Memory B cell (primary cell): ENCODE results near the gene IL36G.

Experiments
- ATAC-seq: fragments of 150-1000 bp; cut with Tn5 transposase; 2 replicates; pipeline ENCODE4 v1.10.0; 2021; ENCODE audit warnings: low read depth, mild to moderate bottlenecking, moderate library complexity
- DNase-seq, 2 donors: peaks; one replicate each; pipeline ENCODE4 v3.0.0; 2022; ENCODE audit warnings: low spot score in 2 of 2
- H3K27ac Mint-ChIP-seq: one replicate; pipeline ENCODE4 v1.8.0; 2022; ENCODE audit warnings: mild to moderate bottlenecking, moderate library complexity, mixed read lengths
- H3K27me3 Mint-ChIP-seq: one replicate; pipeline ENCODE4 v1.8.0; 2022; ENCODE audit warnings: mixed read lengths
- H3K36me3 Mint-ChIP-seq: one replicate; pipeline ENCODE4 v1.8.0; 2022; ENCODE audit warnings: mild to moderate bottlenecking, mixed read lengths
- H3K4me1 Mint-ChIP-seq: one replicate; pipeline ENCODE4 v1.8.0; 2022; ENCODE audit warnings: mixed read lengths
- H3K4me3 Mint-ChIP-seq: one replicate; pipeline ENCODE4 v1.8.0; 2022; ENCODE audit warnings: mild to moderate bottlenecking, moderate library complexity, mixed read lengths
- H3K9me3 Mint-ChIP-seq: one replicate; pipeline ENCODE4 v1.8.0; 2022; ENCODE audit warnings: mixed read lengths

IL36G gene

GRCh38 chr2:113015655-113016054 lies 37.8 kb downstream of the IL36G start:
- DNase-seq = no peak
- peaks cover 14% of the 10 kb centered on the region for H3K9me3 Mint-ChIP-seq
- no peak for ATAC-seq
- H3K4me3 Mint-ChIP-seq = no peak overlapping the region
- H3K36me3 Mint-ChIP-seq = peaks cover 10% of the 10 kb centered on the region
- no peaks in the 10 kb centered on the region for H3K4me1 Mint-ChIP-seq
- H3K27ac Mint-ChIP-seq = no peak overlapping the region
- peaks cover 29% of the 10 kb centered on the region for H3K27me3 Mint-ChIP-seq

- Mint-ChIP-seq H3K9me3 (peaks cover 14% of the 10 kb centered on the region), H3K36me3 (peaks cover 10% of the 10 kb centered on the region), H3K4me3 (no peak overlapping the region), H3K27me3 (peaks cover 32% of the 10 kb centered on the region), H3K4me1 (no peaks in the 10 kb centered on the region), H3K27ac (no peak overlapping the region)
- ATAC-seq = no peak
- no peak for DNase-seq
These were observed 40.7 kb downstream of the IL36G start for GRCh38 chr2:113018509-113018908.

DNA sequence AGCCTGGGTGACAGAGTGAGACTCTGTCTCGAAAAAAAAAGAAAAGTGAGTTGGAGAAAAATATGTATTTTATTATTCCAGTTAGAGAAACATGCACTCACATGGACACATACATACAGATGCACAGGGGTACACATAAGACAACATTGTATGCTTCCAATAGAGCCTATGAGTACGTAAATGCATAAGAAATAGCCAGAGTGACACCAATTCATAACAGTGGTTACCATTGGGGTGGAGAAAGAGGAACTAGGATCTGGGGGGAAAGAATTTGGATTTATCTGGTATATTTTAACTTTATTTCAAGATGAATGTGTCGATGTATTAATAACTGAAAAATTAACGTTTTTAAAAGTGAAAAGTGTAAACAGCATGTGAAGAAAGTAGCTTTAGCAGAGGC lies 43.5 kb downstream of the IL36G start:
- no peak overlapping the region for H3K4me3 Mint-ChIP-seq
- peaks cover 7% of the 10 kb centered on the region for H3K4me1 Mint-ChIP-seq
- ATAC-seq (no peak), DNase-seq (no peak)
- no peak overlapping the region for H3K27ac Mint-ChIP-seq
- peaks cover 43% of the 10 kb centered on the region for H3K27me3 Mint-ChIP-seq
- H3K9me3 Mint-ChIP-seq = peaks cover 14% of the 10 kb centered on the region
- H3K36me3 Mint-ChIP-seq = peaks cover 10% of the 10 kb centered on the region

DNA sequence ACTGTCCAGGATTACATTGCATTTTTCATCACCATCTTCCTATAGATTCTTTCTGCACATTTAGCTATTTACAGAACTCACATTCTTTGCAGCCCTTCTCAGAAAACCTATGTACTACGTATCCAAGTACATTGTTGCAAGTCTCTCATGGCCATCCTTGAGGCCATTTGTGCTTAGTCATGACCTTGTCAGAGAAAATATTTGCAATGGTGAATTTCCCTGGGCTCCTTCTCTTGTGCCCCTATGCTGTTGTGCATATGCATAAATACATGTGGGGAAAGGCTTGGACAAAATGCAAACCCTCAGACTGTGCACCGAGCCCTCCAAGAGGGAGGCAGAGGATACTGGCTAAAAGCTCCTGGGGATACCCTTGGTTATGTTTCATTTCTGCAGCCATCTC lies 47.0 kb downstream of the IL36G start:
- no peak overlapping the region for H3K4me3 Mint-ChIP-seq
- H3K9me3 Mint-ChIP-seq = peaks cover under 1% of the 10 kb centered on the region
- no peaks in the 10 kb centered on the region for H3K36me3 Mint-ChIP-seq
- no peak overlapping the region for H3K27ac Mint-ChIP-seq
- peaks cover 29% of the 10 kb centered on the region for H3K27me3 Mint-ChIP-seq
- peaks cover 7% of the 10 kb centered on the region for H3K4me1 Mint-ChIP-seq
- ATAC-seq = no peak
- no peak for DNase-seq

- H3K9me3 Mint-ChIP-seq = no peaks in the 10 kb centered on the region
- no peaks in the 10 kb centered on the region for H3K36me3 Mint-ChIP-seq
- peaks cover 7% of the 10 kb centered on the region for H3K4me1 Mint-ChIP-seq
- H3K4me3 Mint-ChIP-seq = no peak overlapping the region
- peaks cover 32% of the 10 kb centered on the region for H3K27me3 Mint-ChIP-seq
- ATAC-seq (peak; percentile 81), DNase-seq (no peak)
- H3K27ac Mint-ChIP-seq = no peak overlapping the region
These were observed 47.9 kb downstream of the IL36G start for GRCh38 chr2:113025737-113026136.

DNA sequence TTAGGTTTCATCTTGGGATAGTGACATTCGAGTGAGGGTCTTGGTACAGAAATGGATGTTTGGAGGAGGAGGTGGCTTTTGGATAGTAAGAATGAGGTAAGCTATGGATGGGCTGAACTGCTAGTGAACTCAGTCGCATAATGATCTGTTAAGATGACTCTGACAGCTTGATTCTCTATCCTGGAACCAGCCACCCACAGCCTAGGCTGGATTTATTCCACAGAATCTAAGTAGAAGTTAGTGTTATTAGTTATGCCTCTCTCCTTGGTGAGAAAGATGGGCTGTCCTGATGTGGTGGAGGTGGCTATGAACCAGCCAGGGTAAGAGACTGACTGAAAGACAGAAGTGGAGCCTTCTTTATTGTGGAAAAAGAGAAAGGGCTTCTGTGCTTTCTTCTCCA lies 49.9 kb downstream of the IL36G start:
- no peak overlapping the region for H3K27ac Mint-ChIP-seq
- H3K27me3 Mint-ChIP-seq = peaks cover 28% of the 10 kb centered on the region

GRCh38 chr2:113028112-113028511 lies 50.3 kb downstream of the IL36G start:
- Mint-ChIP-seq H3K36me3 (no peaks in the 10 kb centered on the region), H3K27me3 (peaks cover 28% of the 10 kb centered on the region), H3K9me3 (no peaks in the 10 kb centered on the region), H3K4me3 (no peak overlapping the region), H3K27ac (no peak overlapping the region), H3K4me1 (peaks cover 7% of the 10 kb centered on the region)
- ATAC-seq (no peak), DNase-seq (no peak)

More for the DNA sequence above, 49.9 kb downstream of the IL36G start:
- peaks cover 7% of the 10 kb centered on the region for H3K4me1 Mint-ChIP-seq
- no peak overlapping the region for H3K4me3 Mint-ChIP-seq
- DNase-seq (no peak), ATAC-seq (no peak)
- no peaks in the 10 kb centered on the region for H3K36me3 Mint-ChIP-seq
- H3K9me3 Mint-ChIP-seq = no peaks in the 10 kb centered on the region

- no peak overlapping the region for H3K4me3 Mint-ChIP-seq
- DNase-seq = no peak
- H3K27me3 Mint-ChIP-seq = peaks cover 19% of the 10 kb centered on the region
- H3K36me3 Mint-ChIP-seq = no peaks in the 10 kb centered on the region
- ATAC-seq = no peak
- H3K9me3 Mint-ChIP-seq = no peaks in the 10 kb centered on the region
- no peaks in the 10 kb centered on the region for H3K4me1 Mint-ChIP-seq
- no peak overlapping the region for H3K27ac Mint-ChIP-seq
These were observed 54.9 kb downstream of the IL36G start for GRCh38 chr2:113032737-113033136.

DNA sequence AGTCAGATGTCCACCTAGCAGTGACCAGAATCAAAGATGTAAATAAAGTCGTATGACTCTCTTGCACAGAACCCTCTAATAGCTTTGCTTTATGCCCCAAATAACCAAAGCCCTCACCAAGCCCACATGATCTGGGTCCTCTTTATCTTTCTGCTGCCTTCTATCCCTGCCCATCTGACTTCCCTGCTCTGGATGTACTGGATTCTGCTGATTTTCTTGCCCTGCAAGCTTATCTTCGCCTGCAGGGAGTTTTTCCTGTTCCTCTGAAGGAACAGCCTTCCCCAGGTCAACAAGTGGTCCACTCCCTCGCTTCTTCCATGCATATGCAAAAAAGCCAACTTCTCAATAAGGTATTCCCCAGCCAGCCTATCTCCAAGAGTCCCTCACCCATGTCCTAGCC lies 56.2 kb downstream of the IL36G start:
- Mint-ChIP-seq H3K4me1 (no peaks in the 10 kb centered on the region), H3K27me3 (peaks cover 18% of the 10 kb centered on the region), H3K4me3 (no peak overlapping the region), H3K27ac (no peak overlapping the region), H3K9me3 (no peaks in the 10 kb centered on the region), H3K36me3 (no peaks in the 10 kb centered on the region)
- ATAC-seq = no peak
- no peak for DNase-seq
